AG04449 (cell line): ENCODE data around the gene UTP20.

Experiments used
- CTCF ChIA-PET: fragments of 350-600 bp; formaldehyde crosslinking; extraction: SDS; loops from one replicate; lab custom pipeline; 2021; ENCODE audit warnings: antibody characterized with exemption; lab: Yijun Ruan, JAX
- POLR2A ChIA-PET: fragments of 400-600, 350-600 bp; formaldehyde crosslinking; extraction: SDS; loops from one replicate; lab custom pipeline; 2020; ENCODE audit warnings: antibody characterized with exemption, inconsistent platforms; lab: Yijun Ruan, JAX
- DNase-seq: peaks from one replicate; pipeline ENCODE4 v3.0.0-alpha.2; 2010; ENCODE audit warnings: low read depth, low spot score
- H3K4me3 ChIP-seq: 2 replicates; pipeline ENCODE4 v1.5.1; 2011; ENCODE audit warnings: low read depth, mild to moderate bottlenecking, control low read depth, low read length
- TF ChIP-seq, protein P1 (sequence below): IDR thresholded peaks from one replicate; pipeline ENCODE4 v1.5.1; 2011; ENCODE audit warnings: mild to moderate bottlenecking, moderate library complexity, low read length, control low read depth, inconsistent platforms; ENCODE audit not compliant: insufficient read depth; ENCODE audit errors: missing control alignments

UTP20 gene

DNA sequence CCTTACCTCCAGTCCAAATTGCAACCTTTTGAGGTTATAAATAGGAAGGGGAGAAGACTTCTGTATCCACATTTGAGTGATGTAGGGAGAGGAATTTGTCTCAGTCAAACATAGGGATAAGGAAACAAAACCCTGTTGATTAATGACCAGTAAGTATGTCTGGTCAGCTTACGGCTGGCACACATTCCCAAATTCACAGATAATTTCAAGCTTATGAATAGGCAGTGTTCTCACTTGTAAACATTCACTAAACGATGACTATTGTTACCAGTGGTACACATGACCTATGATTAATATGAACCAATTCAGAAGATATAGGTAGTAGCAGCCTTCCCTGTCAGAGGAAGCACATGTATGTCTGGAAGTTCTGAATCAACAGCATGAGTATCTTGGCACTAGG lies 36.8 kb upstream of the UTP20 start:
- no peak for DNase-seq
- TF ChIP-seq, protein P1, sequence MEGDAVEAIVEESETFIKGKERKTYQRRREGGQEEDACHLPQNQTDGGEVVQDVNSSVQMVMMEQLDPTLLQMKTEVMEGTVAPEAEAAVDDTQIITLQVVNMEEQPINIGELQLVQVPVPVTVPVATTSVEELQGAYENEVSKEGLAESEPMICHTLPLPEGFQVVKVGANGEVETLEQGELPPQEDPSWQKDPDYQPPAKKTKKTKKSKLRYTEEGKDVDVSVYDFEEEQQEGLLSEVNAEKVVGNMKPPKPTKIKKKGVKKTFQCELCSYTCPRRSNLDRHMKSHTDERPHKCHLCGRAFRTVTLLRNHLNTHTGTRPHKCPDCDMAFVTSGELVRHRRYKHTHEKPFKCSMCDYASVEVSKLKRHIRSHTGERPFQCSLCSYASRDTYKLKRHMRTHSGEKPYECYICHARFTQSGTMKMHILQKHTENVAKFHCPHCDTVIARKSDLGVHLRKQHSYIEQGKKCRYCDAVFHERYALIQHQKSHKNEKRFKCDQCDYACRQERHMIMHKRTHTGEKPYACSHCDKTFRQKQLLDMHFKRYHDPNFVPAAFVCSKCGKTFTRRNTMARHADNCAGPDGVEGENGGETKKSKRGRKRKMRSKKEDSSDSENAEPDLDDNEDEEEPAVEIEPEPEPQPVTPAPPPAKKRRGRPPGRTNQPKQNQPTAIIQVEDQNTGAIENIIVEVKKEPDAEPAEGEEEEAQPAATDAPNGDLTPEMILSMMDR: no peak
- no peak overlapping the region for H3K4me3 ChIP-seq
- POLR2A ChIA-PET: no interaction called here
- CTCF ChIA-PET: no interaction called here

DNA sequence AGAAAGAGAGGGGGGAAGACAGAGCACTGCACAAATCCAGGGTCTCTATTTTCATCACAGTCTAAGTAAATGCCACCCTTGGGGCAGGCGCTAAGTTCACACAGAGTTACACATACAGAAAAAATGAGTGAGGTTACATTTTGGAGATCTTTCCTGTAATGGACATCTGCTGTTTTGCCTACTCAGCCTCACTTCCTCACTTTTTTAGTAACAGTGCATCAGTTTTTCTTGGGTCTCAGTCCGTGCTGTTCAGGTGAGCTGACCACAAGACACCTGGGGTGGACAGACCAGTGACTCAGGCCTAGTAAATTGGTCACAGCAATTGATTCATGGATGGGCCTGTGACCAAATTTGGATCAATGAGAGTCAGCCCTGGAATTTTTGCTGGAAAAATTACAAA lies 36.3 kb upstream of the UTP20 start:
- ChIA-PET CTCF (no interaction called here), POLR2A (no interaction called here)
- no peak overlapping the region for H3K4me3 ChIP-seq
- TF ChIP-seq, protein P1: no peak
- no peak for DNase-seq

DNA sequence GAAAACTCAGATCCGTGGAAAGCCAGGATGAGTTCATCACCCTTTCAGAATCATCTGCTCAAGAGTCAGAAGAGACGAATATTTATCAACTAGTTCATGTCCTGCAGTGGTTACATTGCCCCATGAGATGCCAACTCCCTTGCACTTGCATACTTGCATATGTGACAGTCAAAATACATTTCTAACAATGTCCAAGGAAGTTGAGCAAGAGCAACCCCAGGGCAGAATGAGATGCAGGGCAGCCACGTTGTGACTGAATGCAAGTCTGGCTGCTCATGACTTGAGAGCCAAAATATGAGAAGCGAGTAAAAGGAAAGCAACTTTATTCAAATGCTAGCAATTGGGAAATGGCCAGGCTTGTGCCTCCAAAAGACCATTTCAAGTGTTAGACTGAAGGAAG lies 23.6 kb upstream of the UTP20 start:
- POLR2A ChIA-PET: no interaction called here
- H3K4me3 ChIP-seq: no peak overlapping the region
- TF ChIP-seq, protein P1: no peak
- DNase-seq: no peak
- CTCF ChIA-PET: no interaction called here

DNA sequence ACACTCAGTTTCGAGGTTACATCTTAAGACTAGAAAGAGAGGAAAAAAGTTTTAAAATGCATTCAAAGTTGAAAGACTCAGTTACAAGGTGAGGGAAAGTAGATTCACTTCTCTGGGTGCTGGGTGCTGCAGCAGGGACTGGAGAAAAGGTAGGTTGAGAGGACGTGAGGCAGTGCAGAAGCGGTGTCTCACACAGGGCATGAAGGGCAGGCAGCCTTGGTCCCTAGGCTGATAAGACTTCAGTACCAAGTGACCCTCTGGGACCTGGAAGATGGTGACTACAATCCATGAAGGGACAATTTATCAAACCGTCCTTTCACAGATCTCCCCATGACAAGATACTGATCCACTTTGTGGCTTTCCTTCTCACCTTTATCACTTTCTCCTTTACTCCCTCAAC lies 22.5 kb upstream of the UTP20 start:
- TF ChIP-seq, protein P1: no peak
- no peak overlapping the region for H3K4me3 ChIP-seq
- POLR2A ChIA-PET: no interaction called here
- DNase-seq: no peak
- CTCF ChIA-PET: no interaction called here

GRCh38 chr12:101267111-101267510 lies 12.8 kb upstream of the UTP20 start:
- ChIA-PET POLR2A (no interaction called here), CTCF (no interaction called here)
- no peak for DNase-seq
- H3K4me3 ChIP-seq: no peak overlapping the region
- TF ChIP-seq, protein P1: no peak

DNA sequence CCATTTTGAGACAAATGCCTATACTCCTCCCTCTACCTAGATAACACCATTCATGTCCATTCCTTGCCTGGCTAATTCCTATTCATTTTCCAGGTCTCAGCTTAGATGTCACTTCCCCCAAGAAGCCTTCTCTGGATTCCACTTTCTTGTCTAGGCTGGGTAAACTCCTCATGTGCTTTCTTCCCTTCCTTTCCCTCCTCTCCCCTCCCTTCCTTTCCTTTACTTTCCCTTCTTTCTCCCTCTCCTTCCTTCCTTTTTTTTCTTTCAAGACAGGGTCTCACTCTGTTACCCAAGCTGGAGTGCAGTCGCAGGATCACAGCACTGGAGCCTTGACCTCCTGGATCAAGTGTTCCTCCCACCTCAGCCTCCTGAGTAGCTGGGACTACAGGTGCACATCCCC lies 3.5 kb upstream of the UTP20 start:
- H3K4me3 ChIP-seq: no peak overlapping the region
- DNase-seq: no peak
- ChIA-PET CTCF (no interaction called here), POLR2A (no interaction called here)
- TF ChIP-seq, protein P1: no peak
